Measurements from ENCODE around the gene OTX1.

Gene OTX1

DNA sequence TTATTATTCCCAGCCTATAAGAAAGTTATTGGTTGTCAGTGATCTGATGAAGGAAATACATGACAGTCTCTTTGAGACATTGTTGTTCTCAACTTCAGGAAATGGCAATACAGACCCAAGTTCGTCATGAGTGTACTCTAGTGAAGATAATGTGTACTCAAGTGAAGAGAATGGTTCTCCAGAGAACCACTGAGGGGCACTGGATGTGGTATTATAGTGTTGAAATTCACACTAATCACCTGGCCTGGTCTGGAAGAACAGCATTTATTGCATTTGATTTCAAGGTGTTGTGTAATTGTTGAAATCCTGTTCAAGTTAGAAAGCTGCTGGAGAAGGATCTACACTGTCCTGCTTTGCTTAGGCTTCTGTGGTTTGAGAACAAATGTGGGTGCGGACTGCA is 23.4 kb upstream of the OTX1 start:
- no peak for DNase-seq (ENCODE audit: insufficient read length)
- TF ChIP-seq POLR2A (IDR thresholded peaks at IDR 0.05; ENCODE audit: low read depth, low read length) (no peak), TAF1 (IDR thresholded peaks at IDR 0.05; ENCODE audit: borderline replicate concordance, low read depth, low read length) (no peak), POLR2AphosphoS5 (IDR thresholded peaks at IDR 0.05; ENCODE audit: low read depth, low read length) (no peak)
- no peak for FAIRE-seq

DNA sequence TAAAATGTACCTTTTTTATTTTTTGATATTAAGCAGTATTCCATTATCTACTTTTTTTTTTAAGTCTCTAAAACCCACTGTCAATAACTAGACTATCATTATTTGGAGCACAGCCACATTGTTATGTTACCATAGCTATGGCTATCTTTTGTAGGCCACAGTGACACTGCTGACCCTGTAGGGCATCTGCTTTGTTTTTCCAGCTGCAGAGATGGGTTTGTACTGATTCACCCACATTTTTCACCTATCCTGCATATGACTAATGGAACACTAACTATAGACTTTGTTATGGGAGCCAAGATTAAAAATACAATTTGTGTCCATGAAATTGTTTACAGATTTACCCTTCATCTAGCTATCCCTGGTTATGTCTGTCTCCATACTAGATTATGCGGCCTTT is 21.6 kb upstream of the OTX1 start:
- DNase-seq (ENCODE audit: insufficient read length): no peak
- TF ChIP-seq TAF1 (IDR thresholded peaks at IDR 0.05; ENCODE audit: borderline replicate concordance, low read depth, low read length) (no peak), POLR2AphosphoS5 (IDR thresholded peaks at IDR 0.05; ENCODE audit: low read depth, low read length) (no peak)
- no peak for FAIRE-seq

DNA sequence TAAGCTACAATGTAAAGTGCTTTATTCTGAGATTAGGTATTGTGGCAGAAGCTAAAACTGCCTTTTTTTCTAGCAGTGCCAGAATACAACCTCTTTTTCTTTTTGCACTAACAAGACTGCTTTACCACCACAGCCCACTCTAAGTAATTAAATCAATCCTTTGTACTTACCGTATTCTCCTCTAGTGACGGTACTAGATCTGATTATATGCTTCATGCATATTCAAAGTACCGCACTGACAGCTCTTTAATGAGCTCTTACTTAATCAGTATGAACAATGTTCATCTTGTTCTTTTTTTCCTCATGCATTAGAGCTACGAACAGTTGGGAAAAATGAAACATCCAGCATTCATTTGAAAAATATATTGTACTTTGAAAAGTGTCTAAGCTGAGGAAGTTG is 16.1 kb upstream of the OTX1 start:
- FAIRE-seq (no peak), DNase-seq (ENCODE audit: insufficient read length) (no peak)
- no peak for TF ChIP-seq TAF1 (IDR thresholded peaks at IDR 0.05; ENCODE audit: borderline replicate concordance, low read depth, low read length)
- no peak for TF ChIP-seq POLR2AphosphoS5 (IDR thresholded peaks at IDR 0.05; ENCODE audit: low read depth, low read length)
- no peak for TF ChIP-seq POLR2A (IDR thresholded peaks at IDR 0.05; ENCODE audit: low read depth, low read length)

DNA sequence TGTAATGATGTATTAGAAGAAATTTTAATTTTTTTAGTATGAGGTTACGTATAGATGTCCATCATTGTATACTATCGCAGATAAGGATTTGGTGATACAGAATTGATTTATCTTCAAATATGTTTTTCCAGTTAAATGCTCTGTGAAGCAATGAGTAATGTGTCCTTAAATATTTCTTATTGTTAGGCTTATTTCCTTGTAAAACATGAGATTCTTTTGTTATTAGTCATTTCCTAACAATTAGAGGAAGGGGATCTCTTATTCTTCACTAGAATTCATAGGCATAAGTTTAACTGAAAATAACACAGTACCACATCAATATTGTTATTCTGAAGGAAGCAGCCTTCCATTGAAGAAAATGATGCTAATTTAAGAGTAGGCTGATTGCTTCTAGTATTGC is 15.5 kb upstream of the OTX1 start:
- DNase-seq (ENCODE audit: insufficient read length) (no peak), FAIRE-seq (no peak)
- TF ChIP-seq POLR2AphosphoS5 (IDR thresholded peaks at IDR 0.05; ENCODE audit: low read depth, low read length) (no peak), TAF1 (IDR thresholded peaks at IDR 0.05; ENCODE audit: borderline replicate concordance, low read depth, low read length) (no peak)

DNA sequence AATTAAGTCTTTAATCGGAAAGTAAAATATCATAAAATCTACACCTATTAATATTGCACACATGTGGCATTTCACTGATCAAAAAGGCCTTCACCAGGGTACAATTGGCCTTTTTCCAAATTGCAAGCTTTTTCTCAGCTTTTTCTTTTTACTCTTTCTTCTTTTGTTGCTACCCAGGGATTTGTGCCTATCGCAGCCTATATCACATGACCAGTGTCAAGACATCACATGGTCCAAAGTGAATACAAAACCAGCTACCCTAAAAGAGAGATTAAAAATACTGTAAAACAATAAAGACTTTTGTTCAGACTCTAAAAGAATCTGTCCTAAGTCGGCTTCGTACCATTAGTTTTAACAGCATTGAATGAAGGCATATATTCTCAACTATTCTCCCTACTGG is 15.0 kb upstream of the OTX1 start:
- DNase-seq (ENCODE audit: insufficient read length) (no peak), FAIRE-seq (no peak)
- TF ChIP-seq POLR2AphosphoS5 (IDR thresholded peaks at IDR 0.05; ENCODE audit: low read depth, low read length) (no peak), POLR2A (IDR thresholded peaks at IDR 0.05; ENCODE audit: low read depth, low read length) (no peak), TAF1 (IDR thresholded peaks at IDR 0.05; ENCODE audit: borderline replicate concordance, low read depth, low read length) (no peak)

DNA sequence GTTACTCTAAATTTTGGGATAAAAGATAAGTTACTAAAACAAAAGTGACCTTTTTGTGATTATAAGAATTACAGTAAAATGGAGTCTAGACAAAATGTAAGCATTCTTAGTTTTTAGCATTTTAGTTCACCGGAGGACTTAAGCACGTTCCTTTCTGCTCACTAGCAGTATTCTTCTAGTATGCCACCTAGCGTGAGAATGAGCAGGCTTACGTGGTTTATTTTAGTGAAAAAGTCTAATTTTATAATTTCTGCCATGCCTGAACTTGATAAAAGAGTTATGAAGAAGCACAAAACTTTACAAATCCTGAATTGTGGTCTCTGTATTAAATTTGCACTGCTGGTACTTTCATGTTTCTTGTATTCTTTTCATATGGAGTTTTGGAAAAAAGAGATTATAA is 12.6 kb upstream of the OTX1 start:
- TF ChIP-seq POLR2AphosphoS5 (IDR thresholded peaks at IDR 0.05; ENCODE audit: low read depth, low read length) (no peak), TAF1 (IDR thresholded peaks at IDR 0.05; ENCODE audit: borderline replicate concordance, low read depth, low read length) (no peak), POLR2A (IDR thresholded peaks at IDR 0.05; ENCODE audit: low read depth, low read length) (no peak)
- no peak for DNase-seq (ENCODE audit: insufficient read length)
- FAIRE-seq: no peak

DNA sequence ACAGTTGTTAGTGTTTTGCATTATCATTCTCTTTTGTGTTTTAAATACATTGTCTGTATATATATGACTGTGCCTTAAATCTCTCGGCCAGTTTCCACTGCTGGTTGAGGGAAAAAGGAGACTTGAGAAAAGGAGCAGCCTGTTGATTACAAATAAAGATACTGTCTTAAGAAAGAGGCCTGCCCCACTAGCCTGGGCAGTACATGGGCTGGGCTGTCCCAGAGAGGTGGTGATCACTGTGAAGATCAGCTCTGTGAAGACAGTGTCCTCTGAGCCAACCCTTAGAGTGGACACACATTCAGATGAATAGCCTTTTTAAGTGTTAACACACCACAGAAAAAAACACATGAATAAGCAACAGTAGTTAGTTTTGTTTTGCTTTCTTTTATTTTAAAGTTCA is 10.0 kb upstream of the OTX1 start:
- FAIRE-seq (no peak), DNase-seq (ENCODE audit: insufficient read length) (no peak)
- TF ChIP-seq POLR2A (IDR thresholded peaks at IDR 0.05; ENCODE audit: low read depth, low read length): no peak
- no peak for TF ChIP-seq TAF1 (IDR thresholded peaks at IDR 0.05; ENCODE audit: borderline replicate concordance, low read depth, low read length)
- no peak for TF ChIP-seq POLR2AphosphoS5 (IDR thresholded peaks at IDR 0.05; ENCODE audit: low read depth, low read length)

DNA sequence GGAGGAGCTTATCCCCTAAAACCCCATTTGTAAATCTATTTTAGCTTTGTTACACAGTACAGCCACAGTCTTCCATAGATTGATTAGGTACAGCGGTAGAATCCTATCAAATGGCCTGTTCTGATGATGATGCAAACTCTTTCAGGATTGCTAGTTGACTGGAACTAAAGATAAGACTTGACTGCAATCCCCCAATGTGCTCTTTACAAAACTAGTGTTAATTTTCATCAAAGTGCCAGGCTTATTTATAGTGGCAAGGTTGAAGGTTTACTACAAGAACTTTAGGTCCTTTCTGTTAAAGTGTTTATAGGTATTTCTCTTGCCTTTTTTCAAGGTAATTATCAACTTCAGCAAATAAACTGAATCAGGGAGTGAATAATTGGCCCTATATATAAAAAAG is 9.0 kb upstream of the OTX1 start:
- TF ChIP-seq POLR2A (IDR thresholded peaks at IDR 0.05; ENCODE audit: low read depth, low read length): no peak
- TF ChIP-seq TAF1 (IDR thresholded peaks at IDR 0.05; ENCODE audit: borderline replicate concordance, low read depth, low read length): no peak
- TF ChIP-seq POLR2AphosphoS5 (IDR thresholded peaks at IDR 0.05; ENCODE audit: low read depth, low read length): no peak
- FAIRE-seq (no peak), DNase-seq (ENCODE audit: insufficient read length) (no peak)

DNA sequence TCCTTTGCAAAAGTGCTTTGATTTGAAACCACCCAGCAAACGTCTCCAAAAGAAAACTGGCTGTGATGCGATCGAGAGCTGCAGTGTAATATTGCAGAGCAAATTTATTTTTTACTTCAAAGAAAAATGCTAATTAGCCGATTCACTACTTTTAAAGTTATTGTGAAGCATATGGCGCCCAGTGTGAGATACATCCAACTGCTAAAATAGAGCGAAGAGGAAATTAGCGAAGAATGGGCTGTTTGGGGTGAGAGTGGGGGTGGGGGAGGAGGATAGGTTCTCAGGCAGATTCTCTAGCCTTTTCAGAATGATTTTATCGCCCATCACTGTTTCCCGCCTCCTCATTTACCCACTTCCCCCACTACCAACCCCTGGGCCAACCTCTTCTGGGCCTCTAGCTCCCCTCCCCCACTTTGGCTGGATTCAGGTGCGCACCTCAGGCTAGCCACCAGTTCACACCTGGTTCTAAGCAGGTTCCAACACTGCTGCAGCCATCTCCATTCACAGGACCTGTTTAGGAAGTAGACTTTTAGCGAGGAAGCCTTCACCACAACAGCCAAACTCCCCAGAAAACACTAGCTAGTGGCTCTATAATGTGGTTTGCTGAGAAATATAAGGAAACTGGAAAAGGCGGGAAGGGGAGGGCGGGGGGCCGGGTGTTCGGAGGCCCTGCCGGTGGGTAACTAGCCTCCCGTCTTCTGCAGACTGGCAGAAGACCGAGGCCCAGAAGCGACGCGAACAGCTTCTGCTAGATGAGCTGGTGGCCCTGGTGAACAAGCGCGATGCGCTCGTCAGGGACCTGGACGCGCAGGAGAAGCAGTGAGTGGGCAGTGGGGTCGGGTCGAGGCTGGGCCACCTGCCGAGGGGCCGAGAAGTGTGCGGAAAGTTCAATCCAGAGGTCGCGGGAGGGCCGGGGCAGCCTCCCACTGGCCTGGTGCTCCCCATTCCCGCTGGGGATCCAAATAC is 6.0 kb upstream of the OTX1 start:
- TF ChIP-seq TAF1 (IDR thresholded peaks at IDR 0.05; ENCODE audit: borderline replicate concordance, low read depth, low read length) (no peak), POLR2A (IDR thresholded peaks at IDR 0.05; ENCODE audit: low read depth, low read length) (no peak), POLR2AphosphoS5 (IDR thresholded peaks at IDR 0.05; ENCODE audit: low read depth, low read length) (no peak)
- FAIRE-seq: no peak
- DNase-seq (ENCODE audit: insufficient read length): no peak

DNA sequence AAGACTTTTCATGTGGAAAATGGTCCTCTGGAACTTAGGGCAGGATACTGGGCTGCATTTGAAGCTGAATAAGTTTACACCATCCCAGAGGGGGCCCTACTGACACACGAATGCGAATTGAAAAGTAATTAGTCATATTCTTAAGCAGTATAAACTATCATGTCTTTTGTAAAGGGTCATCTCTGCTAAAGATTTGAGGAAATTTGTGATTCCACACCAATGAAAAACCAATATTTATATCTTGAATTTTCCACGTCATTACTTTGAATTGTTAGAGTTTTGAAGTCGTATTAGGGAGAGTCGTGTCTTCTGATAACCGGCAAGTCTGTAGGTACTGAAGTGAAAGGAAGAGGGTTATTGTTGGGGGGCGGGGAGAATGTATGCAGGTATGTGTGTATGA is 4.1 kb upstream of the OTX1 start:
- TF ChIP-seq POLR2AphosphoS5 (IDR thresholded peaks at IDR 0.05; ENCODE audit: low read depth, low read length) (no peak), TAF1 (IDR thresholded peaks at IDR 0.05; ENCODE audit: borderline replicate concordance, low read depth, low read length) (no peak), POLR2A (IDR thresholded peaks at IDR 0.05; ENCODE audit: low read depth, low read length) (no peak)
- DNase-seq (ENCODE audit: insufficient read length): no peak
- FAIRE-seq: no peak

DNA sequence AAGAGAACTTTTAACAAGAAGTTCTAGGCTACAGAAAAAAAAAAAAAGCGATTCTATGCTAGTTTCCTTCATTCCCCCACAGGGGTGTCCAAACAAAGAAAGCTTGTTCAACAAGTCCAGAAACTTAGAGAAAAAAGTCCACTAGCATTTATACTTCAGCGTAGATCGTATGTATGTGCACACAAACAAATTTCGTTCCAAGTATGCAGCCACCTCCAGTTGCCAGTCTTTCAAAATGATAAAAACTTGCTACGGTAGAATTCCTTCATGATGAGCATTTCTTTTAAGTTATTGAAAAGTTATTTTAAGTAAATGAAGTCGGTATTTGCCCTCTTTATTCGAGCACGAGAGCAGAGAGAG is 3.7 kb upstream of the OTX1 start:
- DNase-seq (ENCODE audit: insufficient read length) (no peak), FAIRE-seq (no peak)
- TF ChIP-seq TAF1 (IDR thresholded peaks at IDR 0.05; ENCODE audit: borderline replicate concordance, low read depth, low read length): no peak
- no peak for TF ChIP-seq POLR2AphosphoS5 (IDR thresholded peaks at IDR 0.05; ENCODE audit: low read depth, low read length)
- no peak for TF ChIP-seq POLR2A (IDR thresholded peaks at IDR 0.05; ENCODE audit: low read depth, low read length)

Data from GM12892 (cell line).